MCF 10A (cell line): ENCODE measurements around the gene VSTM2L. TPM values are rescaled to one million over a fixed set of nuclear protein-coding genes. Genes with fewer than 3 reads are reported as not detected.
"Not testable (repeated sequence)": the region's sequence is repeated elsewhere in the genome, so short reads cannot be mapped to it uniquely, and the experiment has no call there.

Source experiments
- BruUV-seq: library from RNA; stranded (reverse); fragments of 400-500 nt; replicated peaks from 2 replicates; lab custom pipeline; 2021; lab: Mats Ljungman, UMichigan
- CTCF ChIA-PET: fragments of 300-600 bp; sonication (Branson Sonifier 250); formaldehyde crosslinking; extraction: SDS; loops from one replicate; lab custom pipeline; 2021; ENCODE audit warnings: antibody characterized with exemption, inconsistent platforms; lab: Yijun Ruan, JAX
- POLR2A ChIA-PET: fragments of 300-600, 350-650 bp; sonication (Branson Sonifier 250); formaldehyde crosslinking; extraction: SDS; loops from one replicate; lab custom pipeline; 2020; ENCODE audit warnings: antibody characterized with exemption, inconsistent platforms; lab: Yijun Ruan, JAX
- DNase-seq: peaks from one replicate; pipeline ENCODE4 v3.0.0-alpha.2; 2018; ENCODE audit not compliant: unreplicated experiment
- H3K27ac Mint-ChIP-seq: one replicate; pipeline ENCODE4 v1.8.0; 2022; ENCODE audit warnings: mild to moderate bottlenecking, low read depth, mixed read lengths; ENCODE audit not compliant: unreplicated experiment
- H3K27me3 Mint-ChIP-seq: one replicate; pipeline ENCODE4 v1.8.0; 2022; ENCODE audit warnings: mixed read lengths; ENCODE audit not compliant: insufficient read depth, unreplicated experiment
- H3K36me3 Mint-ChIP-seq: one replicate; pipeline ENCODE4 v1.8.0; 2022; ENCODE audit warnings: mild to moderate bottlenecking, moderate library complexity, mixed read lengths; ENCODE audit not compliant: insufficient read depth, unreplicated experiment
- H3K4me1 Mint-ChIP-seq: one replicate; pipeline ENCODE4 v1.8.0; 2022; ENCODE audit warnings: mixed read lengths; ENCODE audit not compliant: insufficient read depth, unreplicated experiment
- H3K4me3 Mint-ChIP-seq: one replicate; pipeline ENCODE4 v1.8.0; 2022; ENCODE audit warnings: mild to moderate bottlenecking, moderate library complexity, mixed read lengths; ENCODE audit not compliant: unreplicated experiment
- H3K9me3 Mint-ChIP-seq: one replicate; pipeline ENCODE4 v1.8.0; 2022; ENCODE audit warnings: mixed read lengths; ENCODE audit not compliant: unreplicated experiment
- intact Hi-C: fragments of 100-400 bp; cut with micrococcal nuclease; formaldehyde crosslinking; loops from 2 replicates; pipeline ENCODE4 v1.14.1; 2022
- total RNA-seq: library from RNA; stranded (reverse); gene quantifications from 2 replicates; pipeline ENCODE4 v1.2.3, GENCODE V29; 2022
- TF ChIP-seq, protein P1 (sequence below): fragments of 200-600 bp; IDR thresholded peaks from one replicate; pipeline ENCODE4 v1.8.0; 2022; ENCODE audit warnings: antibody characterized with exemption, mild to moderate bottlenecking; ENCODE audit not compliant: unreplicated experiment

The VSTM2L gene
- total RNA-seq, 1 experiment from 2014 or later = 15.6 TPM

DNA sequence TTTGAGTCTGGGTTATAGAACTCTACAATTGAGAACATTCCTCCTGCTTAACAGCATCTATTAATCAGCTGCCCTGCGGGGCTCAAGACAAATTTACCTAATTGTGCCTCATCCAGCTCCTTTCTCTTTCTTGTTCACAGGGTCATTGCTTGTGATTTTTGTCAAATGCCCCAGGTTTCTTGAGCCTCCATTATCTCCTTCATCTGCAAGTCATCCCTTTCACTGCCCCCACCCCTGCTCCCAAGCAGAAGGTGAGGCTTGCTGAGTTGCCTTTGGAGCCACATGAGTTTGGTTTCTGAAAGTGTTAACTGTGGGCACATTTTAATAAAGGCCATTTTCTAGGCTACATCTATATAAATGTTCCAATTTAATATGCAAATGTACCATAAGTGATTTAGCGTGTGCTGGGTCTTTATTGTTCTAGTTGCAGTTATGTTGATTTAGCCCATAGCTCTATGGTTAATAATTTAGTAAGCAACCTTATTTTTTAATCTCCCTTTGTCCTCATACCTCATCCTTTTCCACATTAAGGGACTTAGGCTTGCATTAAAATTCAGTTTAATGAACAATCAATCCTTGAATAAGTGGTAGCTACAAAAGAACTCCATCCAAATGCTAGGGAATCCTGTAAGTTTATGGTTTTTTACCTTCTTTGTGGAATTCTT is 56.1 kb downstream of the VSTM2L start:
- ChIA-PET CTCF (interaction anchor here (0.6 to 1.6 kb wide), 3 partner anchors 27 to 195 kb away, joined by 3 to 7 read pairs (median 3); no protein-coding TSS in a partner anchor), POLR2A (interaction anchor here (0.6 to 1.2 kb wide), 4 partner anchors 33 to 337 kb away, joined by 3 to 5 read pairs (median 4); no protein-coding TSS in a partner anchor)
- Mint-ChIP-seq H3K4me3 (no peak overlapping the region), H3K9me3 (no peaks in the 10 kb centered on the region), H3K27ac (no peak overlapping the region), H3K4me1 (peaks cover 16% of the 10 kb centered on the region), H3K36me3 (peaks cover 7% of the 10 kb centered on the region), H3K27me3 (peaks cover 35% of the 10 kb centered on the region)
- no peak for DNase-seq
- BruUV-seq = no TSS peak
- intact Hi-C loops = no loop called here
- TF ChIP-seq, protein P1, sequence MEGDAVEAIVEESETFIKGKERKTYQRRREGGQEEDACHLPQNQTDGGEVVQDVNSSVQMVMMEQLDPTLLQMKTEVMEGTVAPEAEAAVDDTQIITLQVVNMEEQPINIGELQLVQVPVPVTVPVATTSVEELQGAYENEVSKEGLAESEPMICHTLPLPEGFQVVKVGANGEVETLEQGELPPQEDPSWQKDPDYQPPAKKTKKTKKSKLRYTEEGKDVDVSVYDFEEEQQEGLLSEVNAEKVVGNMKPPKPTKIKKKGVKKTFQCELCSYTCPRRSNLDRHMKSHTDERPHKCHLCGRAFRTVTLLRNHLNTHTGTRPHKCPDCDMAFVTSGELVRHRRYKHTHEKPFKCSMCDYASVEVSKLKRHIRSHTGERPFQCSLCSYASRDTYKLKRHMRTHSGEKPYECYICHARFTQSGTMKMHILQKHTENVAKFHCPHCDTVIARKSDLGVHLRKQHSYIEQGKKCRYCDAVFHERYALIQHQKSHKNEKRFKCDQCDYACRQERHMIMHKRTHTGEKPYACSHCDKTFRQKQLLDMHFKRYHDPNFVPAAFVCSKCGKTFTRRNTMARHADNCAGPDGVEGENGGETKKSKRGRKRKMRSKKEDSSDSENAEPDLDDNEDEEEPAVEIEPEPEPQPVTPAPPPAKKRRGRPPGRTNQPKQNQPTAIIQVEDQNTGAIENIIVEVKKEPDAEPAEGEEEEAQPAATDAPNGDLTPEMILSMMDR = no peak

GRCh38 chr20:37961066-37961465 is 58.1 kb downstream of the VSTM2L start:
- no peaks in the 10 kb centered on the region for H3K9me3 Mint-ChIP-seq
- H3K4me3 Mint-ChIP-seq = no peak overlapping the region
- BruUV-seq = no TSS peak
- H3K27me3 Mint-ChIP-seq = peaks cover 39% of the 10 kb centered on the region
- ChIA-PET CTCF (no interaction called here), POLR2A (no interaction called here)
- no peak overlapping the region for H3K27ac Mint-ChIP-seq
- TF ChIP-seq, protein P1 = no peak
- DNase-seq = no peak
- intact Hi-C loops = no loop called here
- H3K4me1 Mint-ChIP-seq = peaks cover 14% of the 10 kb centered on the region
- peaks cover 7% of the 10 kb centered on the region for H3K36me3 Mint-ChIP-seq

DNA sequence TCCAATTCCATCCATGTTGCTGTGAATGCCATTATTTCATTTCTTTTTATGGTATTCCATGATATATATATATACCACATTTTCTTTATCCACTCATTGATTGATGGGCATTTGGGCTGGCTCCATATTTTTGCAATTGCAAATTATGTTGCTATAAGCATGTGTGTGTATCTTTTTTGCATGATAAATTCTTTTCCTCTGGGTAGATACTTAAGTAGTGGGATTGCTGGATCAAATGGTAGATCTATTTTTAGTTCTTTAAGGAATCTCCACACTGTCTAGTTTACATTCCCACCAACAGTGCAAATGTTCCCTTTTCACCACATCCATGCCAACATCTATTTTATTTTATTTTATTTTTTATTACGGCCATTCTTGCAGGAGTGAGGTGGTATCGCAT is 60.6 kb downstream of the VSTM2L start:
- H3K4me1 Mint-ChIP-seq, H3K36me3 Mint-ChIP-seq, BruUV-seq, H3K4me3 Mint-ChIP-seq, H3K27ac Mint-ChIP-seq, CTCF ChIA-PET, DNase-seq, H3K9me3 Mint-ChIP-seq, POLR2A ChIA-PET, intact Hi-C loops: not testable (repeated sequence)
- H3K27me3 Mint-ChIP-seq = peaks cover 18% of the 10 kb centered on the region

DNA sequence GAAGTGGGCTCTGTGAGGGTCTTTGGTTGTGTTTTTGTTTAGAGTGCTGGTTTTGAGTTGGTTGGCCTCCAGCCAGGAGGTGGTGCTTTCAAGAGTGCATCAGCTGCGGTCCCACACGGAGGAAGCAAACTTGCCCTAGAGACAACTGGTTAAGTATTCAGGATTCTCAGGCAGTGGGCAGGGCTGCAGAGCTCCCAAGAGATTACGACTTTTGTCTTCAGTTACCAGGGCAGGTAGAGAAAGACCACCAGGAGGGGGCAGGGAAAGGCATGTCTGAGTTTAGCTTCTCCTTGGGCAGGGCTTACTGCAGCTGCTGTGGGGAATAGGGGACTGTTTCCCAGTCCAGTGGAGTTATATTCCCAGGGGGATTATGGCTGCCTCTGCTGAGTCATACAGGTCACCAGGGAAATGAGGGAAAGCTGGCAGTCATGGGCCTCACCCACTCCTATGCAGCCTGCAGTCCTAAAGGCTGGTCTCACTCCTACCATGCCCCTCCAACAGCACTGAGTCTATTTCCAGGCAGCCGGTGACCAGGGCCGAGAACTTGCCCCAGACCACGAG is 66.0 kb downstream of the VSTM2L start:
- DNase-seq = peak; percentile 54
- H3K4me1 Mint-ChIP-seq = peaks cover 16% of the 10 kb centered on the region
- TF ChIP-seq, protein P1 = no peak
- ChIA-PET POLR2A (interaction anchor here (0.6 to 1.4 kb wide), 2 partner anchors 19 to 26 kb away, joined by 3 read pairs; no protein-coding TSS in a partner anchor), CTCF (no interaction called here)
- H3K9me3 Mint-ChIP-seq = no peaks in the 10 kb centered on the region
- H3K4me3 Mint-ChIP-seq = no peak overlapping the region
- H3K27ac Mint-ChIP-seq = no peak overlapping the region
- intact Hi-C loops = no loop called here
- H3K36me3 Mint-ChIP-seq = no peaks in the 10 kb centered on the region
- H3K27me3 Mint-ChIP-seq = peaks cover 6% of the 10 kb centered on the region
- BruUV-seq = no TSS peak
